ENCODE measurements around the gene LILRB2. TPM values are rescaled to one million over a fixed set of nuclear protein-coding genes. Genes with fewer than 3 reads are reported as not detected.
"Not testable (repeated sequence)": the region's sequence is repeated elsewhere in the genome, so short reads cannot be mapped to it uniquely, and the experiment has no call there.

The LILRB2 gene
- total RNA-seq, 2 experiments from 2014 or later, result not detected

- intact Hi-C loops (cut with micrococcal nuclease); POLR2A ChIA-PET; H3K4me1 Mint-ChIP-seq (ENCODE audit: low read depth); H3K27ac Mint-ChIP-seq; H3K4me3 Mint-ChIP-seq; H3K9me3 Mint-ChIP-seq; H3K36me3 Mint-ChIP-seq; DNase-seq: not testable (repeated sequence)
- peaks cover 50% of the 10 kb centered on the region for H3K27me3 Mint-ChIP-seq
- CTCF ChIA-PET, result interaction anchor here (0.9 kb wide), 1 partner anchor 14 kb away, joined by 4 read pairs; no protein-coding TSS in a partner anchor
These were observed 885 bp downstream of the LILRB2 start for GRCh38 chr19:54280025-54280424.

GRCh38 chr19:54279406-54279962 lies 1.4 kb downstream of the LILRB2 start:
- H3K4me3 Mint-ChIP-seq, result no peak overlapping the region
- no peaks in the 10 kb centered on the region for H3K9me3 Mint-ChIP-seq
- H3K27me3 Mint-ChIP-seq, result peaks cover 50% of the 10 kb centered on the region
- H3K27ac Mint-ChIP-seq, result no peak overlapping the region
- DNase-seq, result no peak
- intact Hi-C loops (cut with micrococcal nuclease), result no loop called here
- no peaks in the 10 kb centered on the region for H3K36me3 Mint-ChIP-seq
- peaks cover 1% of the 10 kb centered on the region for H3K4me1 Mint-ChIP-seq (ENCODE audit: low read depth)
- ChIA-PET CTCF (interaction anchor here (0.9 kb wide), 1 partner anchor 14 kb away, joined by 4 read pairs; no protein-coding TSS in a partner anchor), POLR2A (no interaction called here)

GRCh38 chr19:54278571-54279195 lies 2.2 kb downstream of the LILRB2 start:
- H3K9me3 Mint-ChIP-seq; H3K36me3 Mint-ChIP-seq; intact Hi-C loops (cut with micrococcal nuclease); POLR2A ChIA-PET; H3K4me1 Mint-ChIP-seq (ENCODE audit: low read depth); H3K27ac Mint-ChIP-seq; H3K4me3 Mint-ChIP-seq; DNase-seq: not testable (repeated sequence)
- H3K27me3 Mint-ChIP-seq, result peaks cover 50% of the 10 kb centered on the region
- CTCF ChIA-PET, result interaction anchor here (1.1 kb wide), 1 partner anchor 12 kb away, joined by 3 read pairs; no protein-coding TSS in a partner anchor

GRCh38 chr19:54278056-54278455 lies 2.9 kb downstream of the LILRB2 start:
- POLR2A ChIA-PET; DNase-seq; H3K36me3 Mint-ChIP-seq; H3K9me3 Mint-ChIP-seq; H3K4me3 Mint-ChIP-seq; intact Hi-C loops (cut with micrococcal nuclease); H3K27ac Mint-ChIP-seq: not testable (repeated sequence)
- peaks cover 11% of the 10 kb centered on the region for H3K4me1 Mint-ChIP-seq (ENCODE audit: low read depth)
- peaks cover 50% of the 10 kb centered on the region for H3K27me3 Mint-ChIP-seq
- CTCF ChIA-PET, result interaction anchor here (1.1 kb wide), 1 partner anchor 12 kb away, joined by 3 read pairs; no protein-coding TSS in a partner anchor

- H3K4me3 Mint-ChIP-seq; intact Hi-C loops (cut with micrococcal nuclease); POLR2A ChIA-PET; DNase-seq; H3K27ac Mint-ChIP-seq; H3K36me3 Mint-ChIP-seq; H3K9me3 Mint-ChIP-seq; CTCF ChIA-PET: not testable (repeated sequence)
- peaks cover 11% of the 10 kb centered on the region for H3K4me1 Mint-ChIP-seq (ENCODE audit: low read depth)
- H3K27me3 Mint-ChIP-seq, result peaks cover 46% of the 10 kb centered on the region
These were observed 3.7 kb downstream of the LILRB2 start for GRCh38 chr19:54277111-54277615.

GRCh38 chr19:54275951-54276350 lies 5.0 kb downstream of the LILRB2 start:
- H3K9me3 Mint-ChIP-seq, result no peaks in the 10 kb centered on the region
- ChIA-PET POLR2A (no interaction called here), CTCF (no interaction called here)
- no peak overlapping the region for H3K4me3 Mint-ChIP-seq
- H3K27ac Mint-ChIP-seq, result no peak overlapping the region
- H3K27me3 Mint-ChIP-seq, result peaks cover 36% of the 10 kb centered on the region
- intact Hi-C loops (cut with micrococcal nuclease), result no loop called here
- H3K36me3 Mint-ChIP-seq, result no peaks in the 10 kb centered on the region
- peaks cover 11% of the 10 kb centered on the region for H3K4me1 Mint-ChIP-seq (ENCODE audit: low read depth)
- no peak for DNase-seq

GRCh38 chr19:54274516-54274915 lies 6.4 kb downstream of the LILRB2 start:
- DNase-seq; H3K9me3 Mint-ChIP-seq; H3K36me3 Mint-ChIP-seq; intact Hi-C loops (cut with micrococcal nuclease); CTCF ChIA-PET; H3K27ac Mint-ChIP-seq; POLR2A ChIA-PET; H3K4me3 Mint-ChIP-seq: not testable (repeated sequence)
- Mint-ChIP-seq H3K27me3 (peaks cover 30% of the 10 kb centered on the region), H3K4me1 (ENCODE audit: low read depth) (peaks cover 11% of the 10 kb centered on the region)

GRCh38 chr19:54273821-54274220 lies 7.1 kb downstream of the LILRB2 start:
- no peaks in the 10 kb centered on the region for H3K9me3 Mint-ChIP-seq

GRCh38 chr19:54272181-54272580 lies 8.7 kb downstream of the LILRB2 start:
- H3K36me3 Mint-ChIP-seq, H3K9me3 Mint-ChIP-seq, H3K4me3 Mint-ChIP-seq: not testable (repeated sequence)

More at GRCh38 chr19:54273821-54274220, 7.1 kb downstream of the LILRB2 start:
- POLR2A ChIA-PET, result no interaction called here
- Mint-ChIP-seq H3K4me1 (ENCODE audit: low read depth) (peaks cover 11% of the 10 kb centered on the region), H3K36me3 (no peaks in the 10 kb centered on the region), H3K27me3 (peaks cover 26% of the 10 kb centered on the region), H3K4me3 (no peak overlapping the region), H3K27ac (no peak overlapping the region)
- intact Hi-C loops (cut with micrococcal nuclease), result no loop called here
- DNase-seq, result no peak
- CTCF ChIA-PET, result no interaction called here

GRCh38 chr19:54271587-54271986 lies 9.3 kb downstream of the LILRB2 start:
- peaks cover 31% of the 10 kb centered on the region for H3K27me3 Mint-ChIP-seq
- H3K27ac Mint-ChIP-seq; H3K9me3 Mint-ChIP-seq; DNase-seq; intact Hi-C loops (cut with micrococcal nuclease); H3K36me3 Mint-ChIP-seq; CTCF ChIA-PET; H3K4me3 Mint-ChIP-seq; POLR2A ChIA-PET: not testable (repeated sequence)
- peaks cover 11% of the 10 kb centered on the region for H3K4me1 Mint-ChIP-seq (ENCODE audit: low read depth)

More at GRCh38 chr19:54272181-54272580, 8.7 kb downstream of the LILRB2 start:
- peaks cover 11% of the 10 kb centered on the region for H3K4me1 Mint-ChIP-seq (ENCODE audit: low read depth)
- H3K27ac Mint-ChIP-seq; DNase-seq; CTCF ChIA-PET; POLR2A ChIA-PET; intact Hi-C loops (cut with micrococcal nuclease): not testable (repeated sequence)
- H3K27me3 Mint-ChIP-seq, result peaks cover 35% of the 10 kb centered on the region

GRCh38 chr19:54271106-54271505 lies 9.8 kb downstream of the LILRB2 start:
- Mint-ChIP-seq H3K4me3 (no peak overlapping the region), H3K9me3 (no peaks in the 10 kb centered on the region), H3K27ac (no peak overlapping the region), H3K36me3 (no peaks in the 10 kb centered on the region), H3K4me1 (ENCODE audit: low read depth) (peaks cover 11% of the 10 kb centered on the region), H3K27me3 (peaks cover 28% of the 10 kb centered on the region)
- ChIA-PET POLR2A (no interaction called here), CTCF (no interaction called here)
- intact Hi-C loops (cut with micrococcal nuclease), result no loop called here
- no peak for DNase-seq

- ChIA-PET POLR2A (no interaction called here), CTCF (no interaction called here)
- Mint-ChIP-seq H3K4me1 (ENCODE audit: low read depth) (peaks cover 4% of the 10 kb centered on the region), H3K9me3 (no peaks in the 10 kb centered on the region), H3K27ac (no peak overlapping the region), H3K27me3 (peaks cover 35% of the 10 kb centered on the region), H3K4me3 (no peak overlapping the region), H3K36me3 (no peaks in the 10 kb centered on the region)
- DNase-seq, result no peak
- intact Hi-C loops (cut with micrococcal nuclease), result no loop called here
These were observed 12.0 kb downstream of the LILRB2 start for GRCh38 chr19:54268936-54269335.

GRCh38 chr19:54266133-54266532 lies 14.8 kb downstream of the LILRB2 start:
- Mint-ChIP-seq H3K9me3 (no peaks in the 10 kb centered on the region), H3K27ac (no peak overlapping the region), H3K4me3 (no peak overlapping the region), H3K36me3 (no peaks in the 10 kb centered on the region), H3K27me3 (peaks cover 29% of the 10 kb centered on the region), H3K4me1 (ENCODE audit: low read depth) (no peaks in the 10 kb centered on the region)
- intact Hi-C loops (cut with micrococcal nuclease), result no loop called here
- DNase-seq, result peak; percentile 84
- ChIA-PET POLR2A (interaction anchor here (0.8 kb wide), 1 partner anchor 93 kb away, joined by 3 read pairs; the partner anchor contains the start of gene TMC4), CTCF (interaction anchor here (0.6 to 3.2 kb wide), 36 partner anchors 9 to 155 kb away, joined by 3 to 27 read pairs (median 4); partner anchors contain the start of genes CNOT3, LILRB5, MBOAT7 and TMC4)
